Right hindlimb (tissue), 1 donor: ENCODE results near the gene MAPKBP1.
"Not testable (repeated sequence)": the region's sequence is repeated elsewhere in the genome, so short reads cannot be mapped to it uniquely, and the experiment has no call there.

Source experiments
- DNase-seq: peaks from one replicate; pipeline ENCODE4 v3.0.0-alpha.2; 2018

The MAPKBP1 gene

DNA sequence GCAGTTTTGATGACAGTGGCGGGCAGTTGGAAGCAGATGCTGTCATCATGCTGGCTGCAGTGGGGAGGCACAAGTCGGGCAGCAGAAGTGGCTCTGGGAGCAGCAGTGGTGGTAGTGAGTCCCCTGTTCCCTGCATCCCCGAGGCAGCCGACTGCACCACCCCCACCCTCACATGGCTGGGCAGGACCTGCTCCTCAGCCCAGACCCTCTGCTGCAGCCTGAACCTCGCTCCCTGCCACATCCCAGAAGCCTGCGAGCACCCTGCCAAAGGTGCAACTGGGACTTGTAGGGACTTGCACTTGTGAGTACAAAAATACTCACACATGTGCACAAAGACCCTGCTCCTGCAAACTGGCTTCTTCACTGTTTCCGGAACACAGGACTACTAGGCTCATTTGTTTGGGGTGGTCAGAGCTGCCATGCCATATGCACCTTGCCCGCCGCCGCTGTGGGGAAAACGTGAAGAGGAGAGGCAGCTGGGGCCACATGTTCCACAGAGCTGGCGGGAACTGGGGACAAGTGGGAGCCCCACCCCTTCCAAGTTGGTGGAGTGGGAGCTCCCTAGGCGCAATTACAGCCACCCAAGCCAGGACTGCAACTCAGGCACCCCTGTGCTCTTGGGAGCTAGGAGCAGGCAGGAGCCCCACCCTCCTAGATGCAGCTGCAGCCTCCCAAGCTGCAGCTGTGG lies 55.8 kb downstream of the MAPKBP1 start:
- DNase-seq, result no peak

DNA sequence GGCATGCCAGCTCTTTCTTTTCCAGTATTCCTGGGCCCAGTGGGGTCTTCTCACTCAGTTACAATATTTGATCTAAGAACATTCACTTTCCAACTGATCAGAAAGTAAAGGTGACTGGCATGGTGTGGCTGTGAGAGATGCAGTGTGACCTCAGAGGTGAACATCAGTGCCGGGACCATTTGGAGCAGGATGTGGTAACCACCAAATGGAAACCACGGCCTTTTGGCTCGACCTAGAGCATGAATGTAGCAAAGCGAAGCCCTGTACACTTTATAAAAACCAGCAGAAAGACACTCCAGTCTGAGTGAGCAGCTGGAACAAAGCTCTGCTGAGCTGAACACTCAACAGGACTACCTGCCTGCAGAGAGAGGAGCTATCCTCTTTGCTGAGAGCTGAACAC lies 57.0 kb downstream of the MAPKBP1 start:
- DNase-seq, result not testable (repeated sequence)

DNA sequence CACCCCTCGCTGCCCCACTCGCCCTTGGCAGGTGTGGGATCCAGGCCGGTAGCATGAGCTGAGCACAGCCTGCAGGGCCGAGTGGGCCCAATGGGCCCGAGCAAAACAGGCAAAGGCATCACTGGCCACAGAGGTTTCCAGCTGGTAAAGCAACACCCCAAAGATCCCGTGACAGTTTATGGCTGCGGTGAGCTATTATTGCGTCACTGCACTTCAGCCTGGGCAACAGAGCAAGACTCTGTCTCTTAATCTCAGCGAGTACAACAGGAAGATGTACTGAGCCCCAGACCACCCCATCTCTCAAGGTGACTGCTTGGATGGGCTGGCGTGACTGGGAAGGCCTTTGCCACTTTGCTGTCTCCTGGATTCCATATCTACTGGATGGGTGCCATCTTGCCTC lies 57.9 kb downstream of the MAPKBP1 start:
- DNase-seq, result no peak

DNA sequence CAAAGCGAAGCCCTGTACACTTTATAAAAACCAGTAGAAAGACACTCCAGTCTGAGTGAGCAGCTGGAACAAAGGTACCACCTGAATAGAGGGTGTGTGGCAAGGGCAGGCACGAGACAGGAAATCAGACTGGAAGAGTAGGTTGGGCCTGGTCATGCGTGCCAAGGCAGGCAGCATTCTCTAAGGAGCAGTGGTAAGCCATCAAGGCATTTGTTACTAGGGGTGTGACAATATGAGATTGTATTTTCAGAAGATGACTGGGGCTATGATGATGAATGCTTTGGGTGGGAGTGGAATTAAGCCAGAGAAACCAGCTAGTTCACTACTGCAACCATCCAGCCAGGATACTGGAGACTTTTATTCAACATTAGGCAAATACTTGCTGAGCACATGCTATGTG lies 58.6 kb downstream of the MAPKBP1 start:
- no peak for DNase-seq

DNA sequence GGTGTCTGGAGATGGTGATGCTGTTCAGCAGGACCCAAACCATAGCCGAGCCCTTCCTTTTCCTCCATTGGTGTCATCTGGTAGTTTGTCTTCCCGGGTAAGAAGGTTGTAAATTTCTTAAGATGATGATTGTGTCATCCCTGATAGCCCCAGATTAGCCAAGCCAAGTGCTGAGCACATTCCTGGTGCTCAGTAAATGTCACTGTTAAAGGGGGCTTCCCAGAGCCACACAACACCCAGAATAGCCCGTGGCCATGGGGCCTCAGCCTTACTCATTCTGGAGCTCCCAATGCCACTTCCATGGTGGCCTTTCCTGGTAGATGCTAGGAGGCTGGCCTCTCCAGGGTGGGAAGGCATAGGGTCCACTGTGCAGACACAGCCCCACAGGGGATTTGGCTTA lies 59.8 kb downstream of the MAPKBP1 start:
- no peak for DNase-seq

DNA sequence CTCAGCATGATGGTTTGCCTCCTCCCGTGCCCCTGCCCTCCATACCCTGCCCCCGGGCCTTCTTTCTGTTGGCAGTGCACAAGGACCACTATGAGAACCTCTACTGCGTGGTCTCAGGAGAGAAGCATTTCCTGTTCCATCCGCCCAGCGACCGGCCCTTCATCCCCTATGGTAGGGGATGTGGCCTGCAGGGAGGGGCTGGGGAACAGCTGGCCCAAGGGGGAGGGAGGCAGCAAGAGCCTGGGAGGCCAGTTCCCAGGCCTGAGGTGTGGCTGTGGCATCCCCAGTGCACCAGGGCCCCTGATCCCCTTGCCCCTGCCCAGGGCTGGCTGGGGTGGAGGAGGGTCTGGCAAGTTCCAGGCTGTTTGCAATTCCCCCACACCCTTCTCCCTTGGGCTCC lies 61.8 kb downstream of the MAPKBP1 start:
- no peak for DNase-seq

DNA sequence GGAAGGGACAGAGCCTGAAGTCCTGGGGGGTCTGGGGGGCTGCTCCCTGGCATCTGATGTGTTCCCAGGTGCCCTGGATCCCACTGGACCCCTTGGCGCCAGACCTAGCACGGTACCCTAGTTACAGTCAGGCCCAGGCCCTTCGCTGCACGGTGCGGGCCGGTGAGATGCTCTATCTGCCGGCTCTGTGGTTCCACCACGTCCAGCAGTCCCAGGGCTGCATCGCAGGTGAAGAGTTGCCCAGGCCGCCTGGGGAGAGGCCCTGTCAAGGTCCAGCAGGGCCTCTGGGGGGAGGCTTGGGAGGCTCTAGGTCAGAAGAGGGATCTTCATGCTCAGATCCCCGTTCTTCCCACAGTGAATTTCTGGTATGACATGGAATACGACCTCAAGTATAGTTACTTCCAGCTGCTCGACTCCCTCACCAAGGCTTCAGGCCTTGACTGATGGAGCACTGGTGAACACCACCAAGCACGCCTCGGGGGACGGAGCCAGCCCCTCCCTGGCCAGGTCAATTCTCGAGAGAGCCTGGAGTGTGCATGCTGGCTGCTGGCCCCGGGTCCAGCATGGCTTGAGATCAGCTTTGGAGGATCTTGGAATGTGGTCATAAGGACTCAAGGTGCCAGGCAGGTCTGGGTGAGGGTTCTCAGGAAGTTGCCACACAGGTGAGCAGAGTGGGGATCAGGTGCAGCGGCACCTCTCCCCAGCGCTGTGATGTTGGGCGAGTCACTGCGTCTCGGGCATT lies 62.6 kb downstream of the MAPKBP1 start:
- no peak for DNase-seq

DNA sequence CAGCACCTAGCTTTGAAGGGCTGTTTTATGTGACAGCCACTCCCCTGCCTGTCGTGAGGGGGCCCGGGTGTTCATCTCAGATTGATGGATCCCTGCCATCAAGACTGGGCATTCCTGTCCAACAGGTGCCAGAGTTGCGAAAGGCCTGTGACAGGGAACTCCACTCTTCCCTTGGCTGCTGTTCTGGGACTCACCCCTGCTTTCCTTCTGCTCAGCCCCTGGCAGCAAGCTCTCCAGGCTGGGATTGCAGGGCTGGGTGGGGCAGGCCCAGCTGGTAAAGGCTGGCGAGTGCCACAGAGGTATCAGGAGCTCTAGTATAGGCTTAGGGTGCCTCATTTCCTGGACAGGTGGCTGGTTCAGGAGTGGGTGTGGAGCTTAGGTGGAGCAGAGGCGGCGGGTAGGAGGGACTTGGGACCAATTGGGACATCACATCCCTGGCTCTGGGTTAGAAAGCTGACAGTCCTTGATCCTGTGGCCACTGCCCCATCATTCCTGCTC lies 64.2 kb downstream of the MAPKBP1 start, which contains the start of gene PLA2G4B:
PLA2G4B (plus strand) TSS at position 448 of the 498 bp plus-strand sequence. CDS start 67 bp downstream, outside the sequence.
- no peak for DNase-seq

DNA sequence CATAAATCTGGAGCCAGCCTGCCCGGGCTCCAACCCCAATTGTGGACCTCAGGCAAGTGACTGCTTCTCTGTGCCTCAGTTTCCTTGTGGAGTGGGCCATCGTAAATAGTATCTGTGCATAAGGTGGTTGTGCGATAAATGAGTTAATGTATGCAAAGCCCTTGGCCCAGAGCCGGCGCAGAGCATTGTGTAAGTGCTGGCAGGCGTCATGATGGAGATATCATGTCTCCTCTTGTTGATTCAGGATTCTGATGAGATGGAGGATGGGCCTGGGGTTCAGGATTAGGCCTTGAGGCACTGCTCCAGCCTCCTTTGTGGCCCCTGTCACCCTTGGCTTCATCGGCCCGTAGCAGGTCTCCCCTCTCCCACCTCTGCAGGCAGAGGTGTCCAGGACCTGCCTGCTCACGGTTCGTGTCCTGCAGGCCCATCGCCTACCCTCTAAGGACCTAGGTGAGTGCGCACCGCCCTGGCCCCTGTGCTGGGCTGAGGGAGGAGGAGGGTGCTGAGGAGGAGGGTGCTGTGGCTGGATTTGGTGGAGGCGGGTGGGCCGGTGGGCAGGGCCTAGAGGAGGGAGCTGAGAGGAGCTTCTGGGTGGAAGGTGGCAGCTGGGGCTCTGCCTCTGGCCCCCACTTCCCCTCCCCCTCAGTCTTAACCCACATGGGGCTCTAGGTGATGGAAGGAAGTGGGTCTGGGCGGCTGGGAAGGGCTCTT lies 65.7 kb downstream of the MAPKBP1 start:
- no peak for DNase-seq

DNA sequence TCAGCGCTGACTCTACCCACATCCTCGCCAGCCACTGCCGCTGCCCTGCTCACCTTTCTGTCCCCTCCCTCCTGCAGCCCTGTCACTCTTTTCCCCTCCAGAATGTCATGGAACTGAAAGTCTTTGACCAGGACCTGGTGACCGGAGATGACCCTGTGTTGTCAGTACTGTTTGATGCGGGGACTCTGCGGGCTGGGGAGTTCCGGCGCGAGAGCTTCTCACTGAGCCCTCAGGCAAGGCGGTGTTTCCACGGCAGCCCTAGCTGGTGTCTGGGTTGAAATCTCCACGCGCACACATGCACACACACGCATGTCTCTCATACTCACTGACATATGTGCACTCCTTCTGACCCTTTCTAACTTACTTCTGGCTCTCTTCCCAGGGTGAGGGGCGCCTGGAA lies 66.4 kb downstream of the MAPKBP1 start:
- DNase-seq, result no peak

DNA sequence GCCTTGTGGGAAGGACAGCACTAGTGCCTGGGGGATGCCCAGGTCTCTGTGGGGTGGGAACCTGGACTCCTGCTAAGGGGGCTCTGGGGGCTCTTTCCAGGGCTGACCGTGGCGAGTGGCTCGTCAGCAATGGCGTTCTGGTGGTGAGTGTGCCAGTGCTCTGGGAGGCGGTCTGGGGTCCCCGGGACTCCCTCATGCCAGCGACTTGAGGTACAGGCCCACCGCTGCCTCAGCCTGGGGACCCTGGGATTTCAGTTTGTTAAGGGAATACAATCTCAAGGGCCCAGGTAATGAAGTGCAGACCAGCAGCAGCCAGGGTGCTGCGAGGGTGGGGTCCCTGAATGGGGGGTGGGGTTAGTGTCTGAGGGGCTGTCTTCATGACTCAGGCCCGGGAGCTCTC lies 66.8 kb downstream of the MAPKBP1 start:
- no peak for DNase-seq

DNA sequence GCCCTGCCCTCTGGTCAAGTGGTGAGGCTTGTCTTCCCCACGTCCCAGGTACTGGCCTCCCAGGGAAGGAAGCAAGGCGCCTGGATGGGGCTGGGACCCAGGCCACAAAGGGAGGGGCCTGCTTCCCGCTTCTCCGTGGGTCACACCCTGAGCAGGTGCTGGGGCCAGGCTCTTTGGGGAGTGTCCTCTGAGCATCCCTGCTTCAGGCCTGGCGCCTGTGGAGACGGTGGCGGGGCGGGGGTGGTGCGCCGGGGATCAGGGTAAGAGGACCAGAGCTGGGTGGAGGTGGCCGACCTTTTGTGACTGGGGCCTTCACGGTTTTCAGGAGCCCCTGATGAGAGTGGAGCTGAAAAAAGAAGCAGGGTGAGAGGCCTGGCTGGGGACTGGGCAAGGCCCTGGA lies 67.9 kb downstream of the MAPKBP1 start:
- no peak for DNase-seq

DNA sequence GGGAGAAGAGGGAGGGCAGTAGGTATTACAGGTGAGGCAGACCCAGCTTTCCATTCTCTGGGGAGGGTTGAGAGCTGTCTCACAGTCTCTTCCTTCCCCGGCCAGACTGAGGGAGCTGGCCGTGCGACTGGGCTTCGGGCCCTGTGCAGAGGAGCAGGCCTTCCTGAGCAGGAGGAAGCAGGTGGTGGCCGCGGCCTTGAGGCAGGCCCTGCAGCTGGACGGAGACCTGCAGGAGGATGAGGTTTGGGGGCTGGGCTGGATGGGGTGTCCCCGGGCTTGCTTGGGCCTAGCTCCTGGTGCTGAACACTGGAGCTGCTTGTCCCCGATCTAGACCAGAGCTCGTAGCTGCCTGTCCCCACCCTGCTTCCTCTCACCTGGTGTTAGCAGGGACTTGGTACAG lies 69.3 kb downstream of the MAPKBP1 start:
- DNase-seq, result no peak

DNA sequence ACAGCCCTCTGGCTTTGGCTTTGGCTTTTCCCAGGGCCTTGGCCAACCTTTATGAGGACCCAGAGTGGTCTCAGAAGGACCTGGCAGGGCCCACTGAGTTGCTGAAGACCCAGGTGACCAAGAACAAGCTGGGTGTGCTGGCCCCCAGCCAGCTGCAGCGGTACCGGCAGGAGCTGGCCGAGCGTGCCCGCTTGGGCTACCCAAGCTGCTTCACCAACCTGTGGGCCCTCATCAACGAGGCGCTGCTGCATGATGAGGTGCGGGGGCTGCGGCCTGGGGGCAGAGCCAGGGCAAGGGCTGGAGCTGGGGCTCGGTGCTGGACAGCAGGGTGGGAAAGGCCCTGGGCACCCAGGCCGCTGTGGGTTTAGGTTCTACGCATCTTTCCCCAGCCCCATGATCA lies 70.5 kb downstream of the MAPKBP1 start:
- DNase-seq, result no peak

DNA sequence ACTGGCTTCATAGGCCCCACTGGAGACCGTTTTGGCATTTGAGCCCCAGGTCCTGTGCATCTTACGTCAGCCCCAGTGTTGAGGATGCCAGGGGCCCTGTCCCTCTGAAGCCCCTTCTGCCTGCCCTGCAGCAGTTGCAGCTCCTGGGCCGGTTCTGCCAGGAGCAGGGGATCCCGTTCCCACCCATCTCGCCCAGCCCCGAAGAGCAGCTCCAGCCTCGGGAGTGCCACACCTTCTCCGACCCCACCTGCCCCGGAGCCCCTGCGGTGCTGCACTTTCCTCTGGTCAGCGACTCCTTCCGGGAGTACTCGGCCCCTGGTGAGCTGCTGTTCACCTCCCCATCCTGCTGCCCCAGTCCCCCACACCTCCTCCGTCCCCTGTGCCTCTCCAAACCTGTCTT lies 72.9 kb downstream of the MAPKBP1 start:
- no peak for DNase-seq

DNA sequence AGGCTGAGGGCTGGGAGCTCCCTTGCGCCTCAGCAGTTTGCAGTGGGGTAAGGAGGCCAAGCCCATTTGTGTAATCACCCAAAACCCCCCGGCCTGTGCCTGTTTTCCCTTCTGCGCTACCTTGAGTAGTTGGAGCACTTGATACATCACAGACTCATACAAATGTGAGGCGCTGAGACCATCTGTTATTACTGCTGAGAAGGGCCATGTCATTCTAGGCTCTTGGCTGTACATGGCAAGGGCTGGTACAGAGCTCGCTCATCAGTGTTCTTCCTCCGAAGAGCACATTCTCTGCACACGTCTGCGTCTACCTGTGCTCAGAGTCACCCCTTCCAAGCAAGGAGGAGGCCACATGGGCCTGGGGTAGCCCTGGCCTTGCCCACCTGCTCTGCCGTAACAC lies 73.7 kb downstream of the MAPKBP1 start:
- DNase-seq, result no peak

DNA sequence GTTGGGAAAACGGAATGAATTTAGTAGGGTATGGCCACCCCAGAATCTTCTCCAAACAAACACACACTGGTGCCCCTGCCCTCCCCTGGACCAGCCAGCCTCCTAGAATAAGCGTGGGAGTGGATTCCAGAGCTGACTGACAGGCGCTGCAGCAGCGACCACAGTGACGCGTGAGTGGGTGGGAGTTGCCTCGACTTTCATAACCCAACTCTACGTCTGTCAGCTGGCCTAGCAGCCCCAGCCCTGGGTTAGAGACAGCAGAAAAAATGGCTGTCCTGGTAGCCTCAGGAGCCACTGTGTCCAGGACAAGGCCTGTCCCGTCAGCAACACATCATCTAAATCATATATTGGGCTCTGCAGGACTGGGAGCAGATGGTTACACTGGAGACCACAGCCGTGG lies 74.3 kb downstream of the MAPKBP1 start:
- DNase-seq, result no peak

DNA sequence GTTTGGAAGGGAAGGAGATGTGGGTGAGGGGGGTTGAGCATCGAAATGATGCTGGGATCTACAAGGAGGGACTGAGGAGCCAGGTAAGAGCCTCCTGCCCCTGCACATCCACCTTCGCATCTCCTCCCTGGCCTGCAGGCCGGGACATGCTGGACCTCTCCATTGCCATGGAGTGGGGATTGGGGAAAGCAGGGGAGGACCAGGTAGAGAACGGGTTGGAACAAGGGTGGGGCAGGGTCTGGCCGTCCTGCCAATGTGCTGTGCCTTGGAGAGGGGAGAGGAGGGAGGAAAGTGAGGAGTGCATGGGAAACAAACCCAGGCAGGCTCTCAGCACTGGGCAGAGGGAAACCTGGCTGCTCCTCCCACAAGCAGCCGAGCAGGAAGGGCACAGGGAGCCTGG lies 74.9 kb downstream of the MAPKBP1 start:
- DNase-seq, result no peak

DNA sequence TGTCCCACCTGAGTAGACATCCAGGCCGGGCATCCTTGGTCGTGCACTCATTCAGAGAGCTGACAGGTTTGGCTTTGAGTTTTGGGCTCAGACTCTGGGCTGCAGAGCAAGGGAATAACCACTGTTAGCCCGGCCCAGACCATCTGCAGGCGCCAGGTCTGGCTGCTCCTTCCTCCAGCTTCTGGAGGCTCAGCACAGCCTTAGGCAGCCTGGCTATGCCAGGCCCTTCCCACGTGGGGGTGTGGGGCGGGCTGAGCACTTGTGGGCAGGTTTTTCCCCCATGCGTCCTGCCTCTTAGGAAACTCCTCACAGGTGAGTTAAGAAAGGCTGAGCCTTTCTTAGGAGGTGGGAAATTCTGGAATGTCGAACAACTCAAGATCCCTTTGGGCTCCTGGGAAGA lies 75.6 kb downstream of the MAPKBP1 start:
- DNase-seq, result no peak

DNA sequence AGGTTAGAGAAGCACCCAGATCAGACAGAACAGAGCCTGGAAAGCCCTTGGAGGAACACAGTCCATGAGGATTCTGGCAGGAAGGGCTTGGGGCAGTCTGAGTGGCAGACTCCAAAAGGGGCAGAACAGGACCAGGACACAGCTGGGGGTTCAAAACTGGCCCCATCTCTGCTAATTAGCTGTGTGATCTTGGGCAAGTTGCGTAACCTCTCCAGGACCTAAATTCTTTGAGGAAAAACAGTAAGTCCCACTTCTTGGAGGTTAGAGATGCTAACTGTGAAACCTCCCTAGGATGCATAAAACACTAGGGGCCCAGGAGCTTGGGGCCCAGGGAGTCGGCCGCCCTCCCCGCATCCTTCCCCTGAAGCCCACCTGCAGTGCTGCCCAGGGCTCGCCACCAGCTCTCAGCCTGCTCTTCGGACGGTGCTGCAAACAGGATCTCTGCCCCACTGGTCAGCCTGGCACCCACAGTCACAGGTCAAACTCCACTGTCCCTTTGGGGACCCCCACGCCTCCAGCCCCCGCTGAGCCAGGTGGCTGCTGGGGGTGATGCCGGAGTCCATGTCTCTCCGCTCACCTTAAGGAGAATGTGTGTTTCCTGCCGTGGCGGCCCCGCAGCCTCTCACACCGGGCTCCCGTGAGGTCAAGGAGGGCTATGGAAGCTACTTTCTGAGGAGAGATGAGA lies 76.3 kb downstream of the MAPKBP1 start:
- no peak for DNase-seq

DNA sequence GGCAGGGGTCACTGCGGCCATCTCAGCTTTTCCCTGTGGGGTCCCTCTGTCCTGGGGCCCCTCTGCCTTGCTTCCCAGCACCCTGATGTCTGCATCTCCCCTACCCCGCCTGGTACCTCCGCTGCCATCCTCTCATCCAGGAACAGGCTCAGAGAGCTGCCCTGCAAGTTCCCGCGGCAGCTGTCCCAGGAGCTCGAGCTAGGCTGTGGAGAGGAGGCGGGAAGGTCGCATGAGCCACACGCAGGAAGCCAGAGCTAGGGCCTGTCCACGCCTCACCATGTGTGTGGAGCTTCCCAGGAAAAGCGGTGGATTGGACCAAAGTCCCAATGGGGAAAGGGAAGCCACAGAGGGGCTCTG lies 76.9 kb downstream of the MAPKBP1 start:
- DNase-seq, result no peak

DNA sequence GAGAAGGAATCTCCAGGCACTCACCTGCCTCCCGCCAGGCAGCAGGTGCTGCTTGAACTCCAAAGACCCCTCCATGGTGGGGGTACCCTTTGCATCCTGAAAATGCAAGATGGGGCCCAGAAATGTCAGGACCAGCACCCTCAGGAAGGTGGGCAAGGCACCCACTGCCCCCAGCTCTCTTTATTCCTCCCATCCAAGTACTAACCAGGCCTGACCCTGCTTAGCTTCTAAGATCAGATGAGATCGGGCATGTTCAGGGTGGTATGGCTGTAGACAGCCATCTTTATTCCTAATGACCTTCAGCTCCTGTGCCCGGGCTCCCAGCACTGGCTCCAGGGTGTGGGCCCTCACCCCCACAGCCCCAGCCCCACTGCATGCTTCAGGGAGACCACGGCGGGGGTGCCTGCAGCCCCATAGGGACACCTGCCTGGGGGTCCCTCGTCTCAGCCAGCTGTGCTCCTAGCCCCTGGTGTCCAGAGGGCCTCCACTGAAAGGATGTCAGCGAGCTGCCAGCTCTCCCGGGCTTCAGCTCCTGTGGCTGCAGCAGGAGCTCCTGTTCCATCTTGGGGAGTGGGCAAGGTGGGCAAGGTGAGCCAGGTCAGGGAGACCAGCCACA lies 77.6 kb downstream of the MAPKBP1 start:
- DNase-seq, result no peak
